Upper lobe of right lung (tissue), 1 donor: Measurements from ENCODE around the gene DIPK1B. TPM values are rescaled to one million over a fixed set of nuclear protein-coding genes. Genes with fewer than 3 reads are reported as not detected.

Experiments
- ATAC-seq: fragments of 200-7000 bp; cut with Tn5 transposase; one replicate; pipeline ENCODE4 v1.9.1; 2020; ENCODE audit warnings: mild to moderate bottlenecking, moderate library complexity
- DNase-seq: peaks from one replicate; pipeline ENCODE4 v3.0.0-alpha.2; 2020
- H3K27ac ChIP-seq: fragments of 200-600 bp; one replicate; pipeline ENCODE4 v1.8.0; 2022
- H3K27me3 ChIP-seq: fragments of 200-600 bp; one replicate; pipeline ENCODE4 v1.8.0; 2022; ENCODE audit warnings: mild to moderate bottlenecking
- H3K36me3 ChIP-seq: fragments of 200-600 bp; one replicate; pipeline ENCODE4 v1.8.0; 2022
- H3K4me1 ChIP-seq: fragments of 200-600 bp; one replicate; pipeline ENCODE4 v1.8.0; 2022
- H3K4me3 ChIP-seq: fragments of 200-600 bp; one replicate; pipeline ENCODE4 v1.8.0; 2022; ENCODE audit warnings: mild to moderate bottlenecking
- H3K9me3 ChIP-seq: fragments of 200-600 bp; one replicate; pipeline ENCODE4 v1.8.0; 2022
- intact Hi-C: fragments of 100-400 bp; cut with DNase I; formaldehyde crosslinking; loops from one replicate; pipeline ENCODE4 v1.11.0; 2022
- long read RNA-seq: library from polyadenylated mRNA; unstranded; transcript quantifications from one replicate; pipeline ENCODE4 v2.0.0, GENCODE V29; 2021
- total RNA-seq: library from RNA; stranded (reverse); fragmentation: NEBNext Ultra II Directional; extraction: Animal tissue kit (Norgen Biotek cat#: 25700); gene quantifications from one replicate; pipeline ENCODE4 v1.2.1, GENCODE V29; 2021
- TF ChIP-seq, protein P1 (sequence below): fragments of 200-600 bp; IDR thresholded peaks from one replicate; pipeline ENCODE4 v1.8.0; 2022; ENCODE audit warnings: antibody characterized with exemption
- donor health status: DM: no; HTN: yes; CAD: no; lungs with severe emphysema.

The DIPK1B gene
- total RNA-seq: 17.7 TPM
- long read RNA-seq, transcript FAM69B-202 (5 exons, 1,668 nt): major isoform, 61 of 79 reads
- long read RNA-seq, partial matches to known transcripts: 6 of 79 reads
- long read RNA-seq, other reads (novel, unspliced or antisense): 11 of 79 reads

DNA sequence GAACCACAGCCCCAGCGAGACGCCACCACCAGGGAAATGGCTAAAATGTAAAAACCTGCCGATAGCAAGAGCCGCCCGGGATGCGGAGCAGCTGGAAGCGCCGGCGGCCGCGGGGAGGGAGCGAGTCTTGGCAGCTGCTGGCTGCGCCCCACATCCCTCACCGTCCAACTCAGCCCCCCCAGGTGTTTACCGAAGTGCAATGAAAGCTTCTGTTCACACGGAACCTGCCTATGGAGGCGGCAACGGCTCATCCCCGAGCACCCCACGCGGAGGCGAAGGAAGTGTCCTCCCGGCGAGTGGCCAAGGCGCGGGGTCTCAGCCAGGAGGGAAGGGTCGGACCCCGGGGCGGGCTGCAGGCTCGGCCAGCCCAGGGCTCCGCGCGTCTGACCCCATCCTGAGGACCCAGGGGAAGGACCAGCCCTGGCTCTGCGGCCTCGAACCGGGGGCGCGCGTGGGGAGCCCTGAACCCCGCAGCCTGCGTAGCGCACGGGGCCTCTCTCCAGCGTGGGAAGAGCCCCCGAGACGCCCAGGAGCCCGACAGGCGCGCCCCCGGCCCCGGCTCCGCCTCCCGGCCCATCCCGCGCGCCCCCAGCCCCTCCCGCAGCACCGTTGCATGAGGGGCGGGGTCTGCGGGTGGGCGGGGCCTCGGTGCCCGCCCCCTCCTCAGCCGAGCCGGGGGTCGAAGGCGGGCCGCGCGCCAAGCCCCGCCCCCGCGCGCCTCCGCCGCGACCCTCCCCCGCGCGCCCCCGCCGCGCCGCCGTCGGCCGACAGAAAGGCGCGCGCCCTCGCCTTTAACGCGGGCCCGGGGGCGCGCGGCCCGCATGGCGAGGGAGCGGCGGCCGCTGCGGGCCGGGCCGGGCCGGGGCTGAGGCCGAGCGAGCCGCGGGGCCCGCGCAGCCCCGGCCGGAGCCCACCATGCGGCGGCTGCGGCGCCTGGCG is at the start of gene DIPK1B:
DIPK1B (plus strand) TSS at position 822 of the 939 bp plus-strand sequence; CDS start at position 916, 94 bp downstream.
- DNase-seq (no peak), ATAC-seq (peak; percentile 16)
- intact Hi-C loops: no loop called here
- Histone ChIP-seq H3K36me3 (no peaks in the 10 kb centered on the region), H3K27me3 (peaks cover 8% of the 10 kb centered on the region), H3K9me3 (no peaks in the 10 kb centered on the region), H3K27ac (peak within 1 kb of the TSS; percentile 70), H3K4me1 (peaks cover 28% of the 10 kb centered on the region), H3K4me3 (peak within 1 kb of the TSS; percentile 44)
- TF ChIP-seq, protein P1, sequence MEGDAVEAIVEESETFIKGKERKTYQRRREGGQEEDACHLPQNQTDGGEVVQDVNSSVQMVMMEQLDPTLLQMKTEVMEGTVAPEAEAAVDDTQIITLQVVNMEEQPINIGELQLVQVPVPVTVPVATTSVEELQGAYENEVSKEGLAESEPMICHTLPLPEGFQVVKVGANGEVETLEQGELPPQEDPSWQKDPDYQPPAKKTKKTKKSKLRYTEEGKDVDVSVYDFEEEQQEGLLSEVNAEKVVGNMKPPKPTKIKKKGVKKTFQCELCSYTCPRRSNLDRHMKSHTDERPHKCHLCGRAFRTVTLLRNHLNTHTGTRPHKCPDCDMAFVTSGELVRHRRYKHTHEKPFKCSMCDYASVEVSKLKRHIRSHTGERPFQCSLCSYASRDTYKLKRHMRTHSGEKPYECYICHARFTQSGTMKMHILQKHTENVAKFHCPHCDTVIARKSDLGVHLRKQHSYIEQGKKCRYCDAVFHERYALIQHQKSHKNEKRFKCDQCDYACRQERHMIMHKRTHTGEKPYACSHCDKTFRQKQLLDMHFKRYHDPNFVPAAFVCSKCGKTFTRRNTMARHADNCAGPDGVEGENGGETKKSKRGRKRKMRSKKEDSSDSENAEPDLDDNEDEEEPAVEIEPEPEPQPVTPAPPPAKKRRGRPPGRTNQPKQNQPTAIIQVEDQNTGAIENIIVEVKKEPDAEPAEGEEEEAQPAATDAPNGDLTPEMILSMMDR: no peak

- peak; percentile 22 for ATAC-seq
- TF ChIP-seq, protein P1: no peak
- Histone ChIP-seq H3K4me3 (peak within 1 kb of the TSS; percentile 52), H3K9me3 (no peaks in the 10 kb centered on the region), H3K4me1 (peaks cover 4% of the 10 kb centered on the region), H3K27ac (peak within 1 kb of the TSS; percentile 91), H3K27me3 (peaks cover 34% of the 10 kb centered on the region), H3K36me3 (peaks cover 10% of the 10 kb centered on the region)
- intact Hi-C loops: no loop called here
- DNase-seq: no peak
Measured at GRCh38 chr9:136662656-136663581, 49.5 kb upstream of the DIPK1B start, which contains the start of gene EGFL7. EGFL7 (plus strand) TSS chr9:136662916; CDS start chr9:136668283, 5,367 bp downstream.

DNA sequence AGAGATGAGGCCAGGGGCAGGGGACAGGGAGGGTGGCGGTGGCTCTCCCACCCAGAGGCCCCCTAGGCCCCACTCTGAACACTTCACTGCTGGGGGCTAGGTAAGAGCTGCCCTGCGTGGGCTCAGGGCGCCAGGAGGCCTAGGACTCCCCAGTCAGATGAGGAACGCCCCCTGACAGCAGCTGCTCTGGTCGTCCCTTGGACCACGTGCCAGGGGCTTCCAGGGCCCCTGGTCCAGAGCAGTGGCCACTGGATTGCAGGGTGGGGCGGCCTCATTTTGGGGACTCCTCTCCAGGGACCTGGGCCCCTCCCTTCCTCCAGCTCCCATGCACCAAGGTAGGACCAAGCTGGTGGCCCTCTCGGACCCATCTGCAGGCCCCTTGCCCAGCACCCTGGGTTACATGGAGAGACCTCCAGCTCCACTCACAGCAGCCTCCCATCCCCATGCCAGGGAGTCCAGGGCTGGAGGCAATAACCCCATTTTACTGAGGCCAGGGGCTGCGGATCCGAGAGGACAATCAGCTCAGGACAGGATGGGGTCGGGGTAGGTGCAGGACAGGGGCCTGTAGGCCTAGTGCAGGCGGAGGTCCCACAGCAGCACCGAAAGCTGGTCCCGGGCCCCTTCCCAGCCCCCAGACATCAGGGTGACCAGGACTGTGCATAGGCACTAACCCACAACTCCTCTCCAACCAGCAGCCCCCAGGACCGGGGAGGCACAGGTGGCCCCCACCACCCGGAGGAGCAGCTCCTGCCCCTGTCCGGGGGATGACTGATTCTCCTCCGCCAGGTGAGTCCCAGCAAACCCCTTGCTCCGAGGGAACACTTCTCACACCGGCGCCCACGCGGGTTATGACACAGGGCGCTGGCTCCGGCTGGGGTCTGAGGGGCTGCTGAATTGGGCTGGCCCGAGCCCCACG is 48.1 kb upstream of the DIPK1B start:
- Histone ChIP-seq H3K4me1 (peaks cover 4% of the 10 kb centered on the region), H3K27me3 (peaks cover 28% of the 10 kb centered on the region), H3K27ac (peak overlapping the region; percentile 91), H3K36me3 (peaks cover 10% of the 10 kb centered on the region), H3K9me3 (no peaks in the 10 kb centered on the region), H3K4me3 (peak overlapping the region; percentile 52)
- TF ChIP-seq, protein P1: no peak
- intact Hi-C loops: no loop called here
- ATAC-seq (no peak), DNase-seq (no peak)

- peak; percentile 0 for ATAC-seq
- Histone ChIP-seq H3K4me1 (peaks cover 4% of the 10 kb centered on the region), H3K27ac (peak overlapping the region; percentile 91), H3K4me3 (peak overlapping the region; percentile 52), H3K9me3 (no peaks in the 10 kb centered on the region), H3K27me3 (peaks cover 20% of the 10 kb centered on the region), H3K36me3 (peaks cover 10% of the 10 kb centered on the region)
- TF ChIP-seq, protein P1: peak; percentile 19
- intact Hi-C loops: no loop called here
- DNase-seq: no peak
Measured at GRCh38 chr9:136665111-136665703, 47.2 kb upstream of the DIPK1B start.
